GM12864 (cell line): ENCODE measurements around the gene EIF3B.

Experiments
- DNase-seq: peaks from one replicate; pipeline ENCODE4 v3.0.0-alpha.2; 2011; ENCODE audit warnings: low read depth
- H3K4me3 ChIP-seq: 2 replicates; pipeline ENCODE4 v1.5.1; 2011; ENCODE audit warnings: mild to moderate bottlenecking, low read depth, low read length, control low read depth
- TF ChIP-seq, protein P1 (sequence below): IDR thresholded peaks from 2 replicates; pipeline ENCODE4 v1.5.1; 2011; ENCODE audit warnings: low read depth, mild to moderate bottlenecking, moderate library complexity, low read length, control low read depth, inconsistent platforms; ENCODE audit errors: missing control alignments

The EIF3B gene

DNA sequence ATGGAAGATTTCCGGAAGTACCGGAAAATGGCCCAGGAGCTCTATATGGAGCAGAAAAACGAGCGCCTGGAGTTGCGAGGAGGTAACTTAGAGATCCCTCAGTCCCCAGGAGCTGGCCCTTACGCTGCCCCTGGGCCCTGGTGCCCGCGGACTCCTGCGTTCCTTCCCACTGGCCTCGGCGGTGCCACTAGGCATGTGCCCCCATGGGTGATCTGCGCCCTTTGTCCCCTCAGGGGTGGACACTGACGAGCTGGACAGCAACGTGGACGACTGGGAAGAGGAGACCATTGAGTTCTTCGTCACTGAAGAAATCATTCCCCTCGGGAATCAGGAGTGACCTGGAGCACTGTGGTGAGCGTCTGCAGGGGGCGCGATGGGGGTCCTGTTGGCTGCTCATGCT is 24.5 kb downstream of the EIF3B start:
- H3K4me3 ChIP-seq = no peak overlapping the region
- TF ChIP-seq, protein P1, sequence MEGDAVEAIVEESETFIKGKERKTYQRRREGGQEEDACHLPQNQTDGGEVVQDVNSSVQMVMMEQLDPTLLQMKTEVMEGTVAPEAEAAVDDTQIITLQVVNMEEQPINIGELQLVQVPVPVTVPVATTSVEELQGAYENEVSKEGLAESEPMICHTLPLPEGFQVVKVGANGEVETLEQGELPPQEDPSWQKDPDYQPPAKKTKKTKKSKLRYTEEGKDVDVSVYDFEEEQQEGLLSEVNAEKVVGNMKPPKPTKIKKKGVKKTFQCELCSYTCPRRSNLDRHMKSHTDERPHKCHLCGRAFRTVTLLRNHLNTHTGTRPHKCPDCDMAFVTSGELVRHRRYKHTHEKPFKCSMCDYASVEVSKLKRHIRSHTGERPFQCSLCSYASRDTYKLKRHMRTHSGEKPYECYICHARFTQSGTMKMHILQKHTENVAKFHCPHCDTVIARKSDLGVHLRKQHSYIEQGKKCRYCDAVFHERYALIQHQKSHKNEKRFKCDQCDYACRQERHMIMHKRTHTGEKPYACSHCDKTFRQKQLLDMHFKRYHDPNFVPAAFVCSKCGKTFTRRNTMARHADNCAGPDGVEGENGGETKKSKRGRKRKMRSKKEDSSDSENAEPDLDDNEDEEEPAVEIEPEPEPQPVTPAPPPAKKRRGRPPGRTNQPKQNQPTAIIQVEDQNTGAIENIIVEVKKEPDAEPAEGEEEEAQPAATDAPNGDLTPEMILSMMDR = no peak
- DNase-seq = no peak

DNA sequence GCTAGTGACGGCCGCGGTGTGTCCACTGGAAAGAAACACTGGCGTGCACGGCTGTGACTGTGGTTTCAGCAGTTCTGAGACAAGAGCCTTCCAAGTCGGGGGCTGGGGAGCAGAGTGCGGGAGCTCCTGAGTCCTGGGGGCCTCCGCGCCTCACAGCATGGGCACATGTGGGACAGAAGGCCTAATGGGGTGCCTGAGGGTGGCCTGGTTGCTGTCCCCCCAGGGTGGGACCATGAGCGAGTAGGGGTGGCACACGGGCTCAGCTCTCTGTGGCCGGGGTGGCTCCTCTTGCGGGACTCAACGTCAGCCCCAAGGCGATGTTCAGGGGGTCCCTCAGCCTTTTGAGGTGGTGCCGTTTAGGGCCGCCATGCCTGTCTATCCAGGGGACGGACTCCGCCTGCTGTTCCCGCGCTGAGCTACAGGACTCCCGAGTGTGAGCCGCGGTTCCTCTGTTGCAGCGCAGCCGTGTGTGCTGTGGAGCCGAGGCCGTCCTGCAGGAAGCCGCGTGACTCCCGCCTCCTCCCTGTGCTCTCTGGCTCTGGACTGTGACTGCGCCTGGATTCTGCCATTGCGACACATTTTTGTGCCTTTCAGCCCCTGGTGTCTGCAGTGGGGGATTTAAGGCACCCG is 25.3 kb downstream of the EIF3B start:
- H3K4me3 ChIP-seq = no peak overlapping the region
- no peak for DNase-seq
- TF ChIP-seq, protein P1 = no peak

DNA sequence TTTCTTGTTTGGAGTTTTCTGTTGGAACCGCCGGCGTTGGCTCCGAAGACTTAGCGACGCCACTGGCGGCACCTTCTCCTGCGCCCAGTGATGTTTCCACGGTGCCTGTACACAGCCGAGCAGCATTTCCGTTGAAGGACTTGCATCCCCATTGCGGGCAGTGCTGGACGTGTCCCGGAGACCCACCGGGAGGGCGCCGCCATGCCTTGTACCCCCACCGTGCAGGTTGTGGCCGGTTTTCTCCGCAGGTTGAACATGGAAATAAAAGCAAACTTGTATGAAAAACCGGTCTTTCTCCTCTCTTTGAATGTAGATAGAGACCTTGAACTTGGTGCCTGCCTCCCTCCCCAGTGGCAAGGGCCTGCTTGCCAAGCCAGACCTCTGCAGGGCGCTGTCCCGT is 25.8 kb downstream of the EIF3B start:
- TF ChIP-seq, protein P1 = no peak
- DNase-seq = no peak
- H3K4me3 ChIP-seq = no peak overlapping the region

DNA sequence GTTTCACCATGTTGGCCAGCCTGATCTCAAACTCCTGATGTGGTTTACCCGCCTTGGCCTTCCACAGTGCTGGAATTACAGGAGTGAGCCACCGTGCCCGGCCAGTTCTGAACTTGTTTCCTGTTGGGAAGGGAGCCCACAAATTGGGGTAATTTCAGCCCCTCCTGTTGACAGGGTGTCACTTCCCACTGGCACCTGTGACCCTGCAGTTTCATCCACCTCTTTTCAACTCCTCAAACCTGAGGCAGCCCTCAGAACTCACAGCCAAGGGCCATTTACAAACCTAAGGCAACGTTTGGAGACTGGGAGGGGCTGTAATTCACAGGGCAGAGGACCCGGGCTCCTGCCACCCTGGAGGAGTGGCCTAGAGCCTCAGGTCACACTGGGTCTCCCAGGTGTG is 26.6 kb downstream of the EIF3B start:
- TF ChIP-seq, protein P1 = no peak
- no peak for DNase-seq
- no peak overlapping the region for H3K4me3 ChIP-seq

DNA sequence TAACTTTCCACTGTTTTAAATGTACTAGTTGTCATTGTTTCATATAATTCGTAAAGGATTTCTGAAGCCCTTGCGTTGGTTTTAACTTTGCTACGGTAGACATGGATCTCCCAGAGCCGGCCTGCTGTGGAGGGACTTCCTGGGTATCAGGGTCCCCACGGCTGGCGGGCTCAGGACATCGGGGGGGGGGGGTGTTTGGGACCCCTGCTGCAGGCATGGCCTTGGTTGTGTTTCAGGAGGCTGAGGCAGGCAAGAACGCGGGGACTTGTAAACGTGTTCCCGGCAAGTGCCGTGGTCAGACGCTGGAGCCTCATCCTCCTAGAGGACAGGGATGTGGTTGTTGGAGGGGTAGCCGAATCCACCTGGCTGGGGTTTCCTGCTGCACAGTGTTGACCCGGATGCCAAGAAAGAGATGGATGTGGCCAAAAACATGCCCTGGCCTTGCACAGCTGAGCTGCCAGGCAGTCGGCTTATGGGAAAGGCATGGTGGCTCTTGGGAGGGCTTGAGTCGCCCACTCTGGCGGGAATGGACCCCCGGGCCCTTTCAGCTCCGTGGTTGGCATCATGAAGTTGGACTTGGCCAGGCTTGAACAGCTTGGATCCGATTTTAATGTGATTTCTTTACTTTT is 27.4 kb downstream of the EIF3B start:
- TF ChIP-seq, protein P1 = no peak
- DNase-seq = no peak
- H3K4me3 ChIP-seq = no peak overlapping the region

DNA sequence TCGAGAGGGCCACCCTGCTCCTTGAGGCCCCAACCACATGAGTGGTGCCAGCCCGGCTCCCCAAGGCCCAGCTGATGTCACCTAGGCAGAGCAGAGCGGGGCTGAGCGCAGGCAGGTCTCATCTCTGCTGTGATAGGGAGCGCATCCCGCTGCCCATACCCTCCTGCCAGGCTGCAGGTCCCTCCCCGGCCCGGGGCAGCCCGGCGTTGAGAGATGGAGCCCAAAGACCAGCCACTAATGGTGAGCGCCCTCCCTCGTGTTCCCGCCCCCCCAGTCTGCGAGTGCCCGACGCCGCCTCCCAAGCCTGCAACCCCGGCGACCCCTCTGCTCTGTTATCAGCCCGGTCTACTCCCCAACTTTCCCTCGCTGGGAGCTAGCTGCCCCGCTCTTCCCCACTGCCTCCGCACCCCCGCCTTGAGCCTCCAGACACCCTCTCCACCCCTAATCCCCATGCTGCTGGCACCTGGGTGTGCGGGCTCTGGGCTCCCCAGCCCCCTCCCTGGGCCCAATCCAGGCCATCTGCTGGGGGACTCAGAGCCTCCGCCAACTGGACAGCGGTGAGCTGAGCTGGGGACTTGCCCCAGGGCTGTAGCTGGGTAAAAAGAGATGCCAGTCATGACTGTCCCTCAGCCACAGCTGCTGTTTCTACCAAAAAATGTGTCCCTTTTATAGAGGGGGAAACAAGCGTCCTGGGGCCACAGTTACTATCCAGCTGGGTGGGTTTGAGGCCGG is 29.1 kb downstream of the EIF3B start:
- no peak for DNase-seq
- H3K4me3 ChIP-seq = no peak overlapping the region
- TF ChIP-seq, protein P1 = no peak
